ENCODE measurements around the gene SYT11.
"Not testable (repeated sequence)": the region's sequence is repeated elsewhere in the genome, so short reads cannot be mapped to it uniquely, and the experiment has no call there.

Gene SYT11, protein sequence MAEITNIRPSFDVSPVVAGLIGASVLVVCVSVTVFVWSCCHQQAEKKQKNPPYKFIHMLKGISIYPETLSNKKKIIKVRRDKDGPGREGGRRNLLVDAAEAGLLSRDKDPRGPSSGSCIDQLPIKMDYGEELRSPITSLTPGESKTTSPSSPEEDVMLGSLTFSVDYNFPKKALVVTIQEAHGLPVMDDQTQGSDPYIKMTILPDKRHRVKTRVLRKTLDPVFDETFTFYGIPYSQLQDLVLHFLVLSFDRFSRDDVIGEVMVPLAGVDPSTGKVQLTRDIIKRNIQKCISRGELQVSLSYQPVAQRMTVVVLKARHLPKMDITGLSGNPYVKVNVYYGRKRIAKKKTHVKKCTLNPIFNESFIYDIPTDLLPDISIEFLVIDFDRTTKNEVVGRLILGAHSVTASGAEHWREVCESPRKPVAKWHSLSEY

DNA sequence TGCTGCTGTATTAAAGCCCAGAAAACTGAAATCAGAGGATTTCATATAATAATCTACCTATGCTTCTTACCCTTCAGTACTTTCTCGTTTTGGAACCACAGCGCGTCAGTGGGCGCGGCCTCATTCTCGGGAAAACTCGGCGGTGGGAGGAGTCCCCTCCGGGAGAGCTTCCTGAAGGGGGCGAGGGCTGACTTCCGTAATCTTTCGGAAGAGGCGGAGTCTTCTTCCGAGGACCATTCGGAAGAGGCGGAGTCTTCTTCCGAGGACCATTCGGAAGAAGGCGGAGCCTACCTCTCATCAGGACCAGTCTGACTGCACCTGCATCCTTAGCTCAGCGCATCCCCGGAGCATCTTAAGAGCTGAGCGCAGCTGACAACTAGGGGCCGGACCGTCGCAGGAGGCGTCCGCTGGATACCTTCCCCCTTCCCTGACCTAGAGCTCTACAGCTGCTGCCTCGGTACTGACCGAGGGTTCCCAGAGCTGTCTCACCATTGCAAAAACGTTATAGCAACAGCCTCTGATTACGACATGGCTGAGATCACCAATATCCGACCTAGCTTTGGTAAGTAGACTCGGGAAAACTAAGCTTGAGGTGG is at the start of gene SYT11:
Gene SYT11, plus strand, starts transcription at position 334 of the 596 bp plus-strand sequence. Its CDS starts 195 bp downstream, at position 529.
- FAIRE-seq = peak; percentile 17

DNA sequence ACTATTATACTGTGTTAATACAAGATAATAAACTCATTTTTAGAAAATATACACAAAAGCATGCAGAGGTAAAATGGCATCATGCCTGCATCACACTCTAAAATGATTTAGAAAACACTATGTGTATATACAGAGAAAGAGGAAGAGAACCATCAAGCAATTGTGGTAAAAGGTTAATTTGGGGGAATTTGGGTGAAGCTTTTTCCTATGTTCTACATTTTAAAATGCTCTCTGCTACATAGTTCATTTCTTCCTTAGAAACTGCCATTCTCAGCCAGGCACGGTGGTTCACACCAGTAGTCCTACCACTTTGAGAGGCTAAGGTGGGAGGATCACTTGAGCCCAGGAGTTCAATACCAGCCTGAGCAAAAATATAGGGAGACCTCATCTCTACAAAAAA is 46.5 kb upstream of the SYT11 start:
- FAIRE-seq = no peak

DNA sequence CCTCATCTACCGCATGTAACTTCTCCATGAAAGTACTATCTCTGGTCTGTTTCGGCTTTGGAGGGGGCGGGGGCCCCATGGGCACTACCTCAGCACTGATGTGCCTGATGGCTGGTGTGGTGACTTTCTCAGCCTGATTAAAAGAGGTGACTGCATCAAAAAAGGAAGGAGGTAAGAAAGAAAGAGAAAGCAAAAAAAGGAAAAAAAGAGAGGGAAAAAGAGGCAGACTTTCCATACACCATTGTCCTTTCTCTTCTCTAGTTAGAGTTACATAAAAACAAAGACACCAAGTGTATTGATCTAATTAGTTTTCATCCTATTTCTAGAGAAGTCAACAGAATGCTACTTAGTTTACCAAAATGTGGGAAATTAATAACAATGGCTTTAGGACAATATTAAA is 45.7 kb upstream of the SYT11 start:
- FAIRE-seq = no peak

DNA sequence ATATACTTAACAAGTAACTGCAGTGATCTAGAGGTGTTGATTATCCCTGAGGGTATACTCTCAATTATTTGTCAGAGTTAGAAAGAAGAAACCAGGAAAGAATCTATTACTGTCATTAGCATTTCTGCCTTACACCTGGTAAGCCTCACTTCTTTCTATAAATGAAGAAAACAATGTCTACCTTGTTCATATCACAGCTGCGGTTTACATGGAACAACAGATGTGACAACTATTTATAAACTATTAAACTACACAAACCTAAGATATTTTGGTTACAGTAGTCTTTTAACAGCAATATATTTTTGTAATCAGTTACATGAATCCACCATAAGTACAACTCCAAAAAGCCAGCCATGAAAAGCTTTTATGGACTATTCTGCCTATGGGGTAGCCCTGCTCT is 43.0 kb upstream of the SYT11 start:
- no peak for FAIRE-seq

DNA sequence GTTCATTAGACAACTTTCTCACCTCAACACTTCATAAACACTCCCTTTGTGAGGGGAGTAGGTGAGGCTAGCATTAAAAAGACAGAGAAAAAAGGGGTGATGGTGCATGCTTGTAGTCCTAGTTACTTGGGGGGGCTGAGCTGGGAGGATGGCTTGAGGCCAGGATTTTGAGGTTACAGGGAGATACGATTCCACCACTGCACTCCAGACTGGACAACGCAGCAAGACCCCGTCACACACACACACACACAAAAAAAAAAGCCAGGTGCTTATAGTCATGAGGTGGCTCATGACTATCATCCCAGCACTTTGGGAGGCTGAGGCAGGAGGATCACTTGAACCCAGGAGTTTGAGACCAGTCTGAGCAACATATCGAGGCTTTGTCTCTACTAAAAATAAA is 31.9 kb upstream of the SYT11 start:
- no peak for FAIRE-seq

DNA sequence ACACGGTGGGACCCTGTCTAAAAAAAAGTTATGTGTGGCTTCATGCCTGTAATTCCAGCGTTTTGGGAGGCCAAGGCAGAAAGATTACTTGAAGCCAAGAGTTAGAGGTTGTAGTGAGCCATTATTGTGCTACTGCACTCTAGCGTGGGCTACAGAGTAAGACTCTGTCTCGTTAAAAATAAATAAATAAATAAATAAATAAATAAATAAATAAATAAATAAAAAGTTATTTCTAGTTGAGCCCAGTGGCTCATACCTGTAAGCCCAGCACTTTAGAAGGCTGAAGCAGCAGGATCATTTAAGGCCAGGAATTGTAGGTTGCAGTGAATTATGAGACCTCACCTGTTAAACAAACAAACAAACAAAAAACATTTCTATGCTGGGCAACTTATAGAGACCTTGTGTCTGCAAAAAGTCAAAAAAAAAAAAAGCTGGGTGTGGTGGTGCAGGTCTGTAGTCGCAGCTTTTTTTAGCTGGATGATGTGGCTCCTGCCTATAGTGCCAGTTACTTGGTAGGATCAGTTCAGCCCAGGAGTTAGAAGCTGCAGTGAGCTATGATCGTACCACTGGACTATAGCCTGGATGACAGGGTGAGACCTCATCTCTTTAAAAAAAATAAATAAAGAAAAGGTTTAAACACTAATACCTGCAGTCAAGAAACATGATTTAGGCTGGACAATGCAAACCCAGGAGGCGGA is 27.9 kb upstream of the SYT11 start:
- no peak for FAIRE-seq

DNA sequence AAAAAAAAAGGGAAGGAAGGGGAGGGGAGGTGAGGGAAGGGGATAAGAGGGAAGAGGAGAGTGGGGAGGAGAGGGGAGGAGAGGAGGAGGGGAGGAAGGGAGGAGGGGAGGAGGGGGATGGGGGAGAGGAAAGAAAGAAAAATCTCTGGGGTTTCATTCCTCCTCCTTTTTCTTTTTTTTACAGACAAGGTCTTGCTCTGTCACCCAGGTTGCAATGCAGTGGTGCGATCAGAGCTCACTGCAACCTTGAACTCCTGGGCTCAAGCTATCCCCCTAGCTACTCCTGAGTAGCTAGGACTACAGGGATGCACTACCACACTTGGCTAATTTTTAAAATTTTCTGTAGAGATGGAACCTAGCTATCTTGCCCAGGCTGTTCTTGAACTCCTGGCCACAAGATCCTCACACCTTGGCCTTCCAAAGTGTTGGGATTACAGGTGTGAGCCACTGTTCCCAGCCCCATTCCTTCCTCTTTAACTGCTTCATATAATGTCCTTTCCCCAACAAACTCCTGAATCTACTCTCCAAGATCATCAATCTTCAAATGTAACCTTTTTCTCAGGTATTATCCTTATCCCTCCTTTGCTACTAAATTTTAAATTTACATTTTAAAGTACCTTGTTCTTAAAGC is 25.6 kb upstream of the SYT11 start:
- FAIRE-seq = no peak

DNA sequence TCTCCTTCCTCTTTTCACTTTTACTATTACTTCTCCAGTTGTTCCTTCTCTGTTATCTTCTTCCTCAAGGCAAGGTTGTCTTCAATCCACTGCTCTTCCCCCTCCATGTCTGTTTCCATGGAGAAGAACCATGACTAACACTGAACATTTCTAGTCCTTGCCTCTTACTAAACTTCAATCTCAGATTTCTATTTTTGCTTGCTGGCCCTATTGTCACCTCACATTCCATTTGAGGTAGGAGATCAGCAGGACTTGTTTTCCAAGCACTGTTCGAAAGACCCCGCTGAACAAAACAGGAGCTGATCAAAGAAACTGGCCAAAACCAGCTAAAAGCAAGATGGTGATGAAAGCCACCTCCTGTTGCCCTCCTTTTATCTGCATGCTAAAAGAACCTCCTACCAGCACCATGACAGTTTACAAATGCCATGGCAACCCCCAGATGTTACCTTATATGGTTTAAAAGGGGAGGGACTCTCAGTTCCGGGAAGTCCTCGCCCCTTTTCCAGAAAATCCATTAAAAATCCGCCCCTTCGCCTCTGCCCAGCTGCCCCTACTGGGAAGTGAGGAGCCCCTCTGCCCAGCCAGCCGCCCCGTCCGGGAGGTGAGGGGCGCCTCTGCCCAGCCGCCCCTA is 25.0 kb upstream of the SYT11 start:
- no peak for FAIRE-seq

DNA sequence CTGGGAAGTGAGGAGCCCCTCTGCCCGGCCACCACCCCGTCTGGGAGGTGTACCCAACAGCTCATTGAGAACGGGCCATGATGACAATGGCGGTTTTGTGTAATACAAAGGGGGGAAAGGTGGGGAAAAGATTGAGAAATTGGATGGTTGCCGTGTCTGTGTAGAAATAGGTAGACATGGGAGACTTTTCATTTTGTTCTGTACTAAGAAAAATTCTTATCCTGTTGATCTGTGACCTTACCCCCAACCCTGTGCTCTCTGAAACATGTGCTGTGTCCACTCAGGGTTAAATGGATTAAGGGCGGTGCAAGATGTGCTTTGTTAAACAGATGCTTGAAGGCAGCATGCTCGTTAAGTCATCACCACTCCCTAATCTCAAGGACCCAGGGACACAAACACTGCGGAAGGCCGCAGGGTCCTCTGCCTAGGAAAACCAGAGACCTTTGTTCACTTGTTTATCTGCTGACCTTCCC is 24.4 kb upstream of the SYT11 start:
- FAIRE-seq = not testable (repeated sequence)

DNA sequence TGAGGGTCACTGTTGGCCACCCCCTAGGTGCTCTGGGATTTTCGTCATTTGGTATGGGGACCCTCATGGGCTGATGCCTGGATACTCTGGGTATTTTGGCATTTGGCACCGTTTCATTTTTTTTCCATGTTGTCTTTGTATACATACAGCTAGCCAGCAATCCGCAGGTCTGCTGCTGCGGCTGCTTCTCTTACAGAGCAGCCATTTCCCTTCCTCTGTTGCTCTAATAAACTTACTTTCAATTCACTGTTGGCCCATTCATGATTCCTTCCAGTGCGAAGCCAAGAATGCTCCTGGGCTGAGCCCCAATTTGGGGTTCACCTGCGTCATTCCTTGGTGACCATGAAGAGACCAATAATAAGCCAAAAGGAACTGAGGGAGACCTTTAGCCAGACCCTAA is 23.8 kb upstream of the SYT11 start:
- FAIRE-seq = no peak

DNA sequence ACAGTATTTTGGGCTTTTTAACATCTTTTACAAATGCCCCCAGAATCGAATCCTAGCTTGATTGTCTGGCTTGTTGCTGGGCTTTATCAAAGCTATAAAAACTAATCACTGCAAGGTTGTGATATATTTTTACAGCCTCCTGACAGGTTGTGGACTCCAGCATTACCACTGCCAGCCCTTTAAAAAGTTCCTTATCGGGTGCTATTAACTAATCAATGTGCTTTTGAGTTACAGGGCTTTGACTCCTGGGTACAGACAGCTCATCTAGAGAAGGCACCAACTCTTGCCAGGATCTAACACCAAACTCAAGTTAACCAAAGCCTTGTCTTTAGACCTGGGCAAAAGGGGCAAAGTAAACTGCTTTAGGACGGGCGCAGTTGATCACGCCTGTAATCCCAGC is 19.0 kb upstream of the SYT11 start:
- FAIRE-seq = no peak

DNA sequence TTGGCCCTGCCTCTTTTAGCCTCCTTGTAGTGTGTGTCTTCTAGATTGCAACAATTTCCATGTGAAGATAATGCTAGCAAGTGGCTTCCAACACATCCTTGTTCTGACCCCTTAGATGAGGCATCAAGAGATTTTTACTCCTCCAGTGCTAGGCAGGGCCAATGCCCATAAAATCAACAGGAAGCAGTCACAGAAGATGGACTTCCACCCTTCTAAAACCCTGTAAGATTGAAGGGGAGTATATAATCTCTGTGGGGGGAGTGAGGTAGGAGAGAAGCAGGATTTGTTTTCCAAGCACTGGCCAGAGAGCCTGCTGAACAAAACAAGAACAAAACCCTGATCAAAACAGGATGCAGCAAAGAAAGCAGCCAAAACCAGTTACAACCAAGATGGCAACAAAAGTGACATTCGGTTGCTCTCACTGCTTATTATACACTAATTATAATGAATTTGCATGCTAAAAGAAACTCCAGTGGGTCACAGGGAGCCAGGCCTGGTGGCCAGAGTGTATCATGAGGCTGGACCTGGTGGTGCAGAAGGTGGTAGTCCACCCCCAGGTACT is 14.4 kb upstream of the SYT11 start:
- FAIRE-seq = no peak

DNA sequence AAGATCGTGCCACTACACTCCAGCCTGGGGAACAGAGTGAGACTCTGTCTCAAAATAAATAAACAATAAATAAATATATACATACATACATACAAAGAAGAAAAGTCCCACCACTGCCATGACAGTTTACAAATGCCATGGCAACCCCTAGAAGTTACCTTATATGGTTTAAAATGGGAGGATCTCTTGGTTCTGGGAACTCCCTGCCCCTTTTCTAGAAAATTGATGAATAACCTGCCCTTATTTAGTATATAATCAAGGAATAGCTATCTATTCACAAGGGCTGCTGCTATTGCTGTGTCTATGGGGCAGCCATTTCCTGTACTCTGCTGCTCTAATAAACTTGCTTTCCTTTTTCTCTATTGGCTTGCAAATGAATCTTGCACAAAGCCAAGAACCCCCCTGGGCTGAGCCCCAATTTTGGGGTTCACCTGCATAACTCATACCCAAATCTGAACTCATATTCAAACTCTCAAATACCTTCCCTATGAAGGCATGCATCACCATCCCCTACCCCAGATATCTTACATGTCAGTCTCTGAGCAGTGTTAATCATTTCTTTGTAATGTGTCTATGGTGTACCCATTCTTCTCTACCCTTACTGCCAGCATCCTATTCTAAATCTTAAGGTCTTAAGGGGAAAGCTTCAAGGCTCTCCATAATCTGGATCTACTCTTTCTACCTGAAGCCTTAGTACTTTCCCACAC is 11.4 kb upstream of the SYT11 start:
- no peak for FAIRE-seq

DNA sequence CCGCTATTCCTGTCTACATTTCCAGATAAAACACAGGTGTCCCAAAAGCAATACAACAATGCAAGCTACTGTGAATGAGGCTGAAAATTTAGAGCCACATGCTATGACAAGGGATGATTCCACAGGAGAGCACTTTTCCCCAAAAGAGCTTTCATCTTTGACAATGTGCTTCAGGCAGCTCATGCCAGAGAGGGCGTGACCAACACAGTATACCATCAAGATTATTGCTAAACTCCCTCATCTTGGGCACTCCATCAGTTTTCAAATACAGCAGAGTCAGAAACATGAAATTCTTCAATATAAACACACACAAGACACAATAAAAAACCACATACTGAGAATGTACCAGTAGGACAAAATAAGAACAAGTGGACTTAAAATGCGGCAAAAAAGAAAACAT is 9.0 kb upstream of the SYT11 start:
- no peak for FAIRE-seq

DNA sequence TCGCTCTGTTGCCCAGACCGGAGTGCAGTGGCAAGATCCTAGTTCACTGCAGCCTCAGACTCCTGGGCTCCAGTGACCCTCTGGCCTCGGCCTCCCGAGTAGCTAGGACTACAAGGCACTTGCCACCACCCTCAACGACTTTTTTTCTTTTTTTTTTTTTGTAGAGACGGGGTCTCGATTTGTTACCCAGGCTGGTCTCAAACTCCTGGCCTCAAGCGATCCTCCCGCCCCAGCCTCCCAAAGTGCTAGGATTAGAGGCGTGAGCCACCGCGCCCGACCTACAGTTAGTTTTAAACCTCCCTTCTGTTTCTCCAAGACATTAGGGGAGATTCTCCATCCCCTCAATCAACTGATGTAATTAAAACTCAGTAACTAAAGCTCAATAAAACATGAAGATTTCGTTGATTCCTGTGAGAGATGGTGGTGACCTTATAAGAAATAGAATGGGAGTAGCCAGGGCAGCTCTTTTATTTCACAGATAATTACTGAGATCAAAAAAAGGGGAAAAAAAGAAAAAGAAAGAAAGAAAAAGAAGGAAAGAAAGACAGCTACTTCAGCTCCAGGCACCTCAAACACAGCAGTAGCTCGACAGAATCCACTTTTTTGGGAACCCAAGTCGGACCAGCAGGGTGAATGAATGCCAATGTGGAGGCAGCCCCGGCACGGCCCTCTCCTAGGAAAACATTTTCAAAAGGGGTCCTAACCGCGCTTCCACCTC is 3.0 kb upstream of the SYT11 start:
- no peak for FAIRE-seq

DNA sequence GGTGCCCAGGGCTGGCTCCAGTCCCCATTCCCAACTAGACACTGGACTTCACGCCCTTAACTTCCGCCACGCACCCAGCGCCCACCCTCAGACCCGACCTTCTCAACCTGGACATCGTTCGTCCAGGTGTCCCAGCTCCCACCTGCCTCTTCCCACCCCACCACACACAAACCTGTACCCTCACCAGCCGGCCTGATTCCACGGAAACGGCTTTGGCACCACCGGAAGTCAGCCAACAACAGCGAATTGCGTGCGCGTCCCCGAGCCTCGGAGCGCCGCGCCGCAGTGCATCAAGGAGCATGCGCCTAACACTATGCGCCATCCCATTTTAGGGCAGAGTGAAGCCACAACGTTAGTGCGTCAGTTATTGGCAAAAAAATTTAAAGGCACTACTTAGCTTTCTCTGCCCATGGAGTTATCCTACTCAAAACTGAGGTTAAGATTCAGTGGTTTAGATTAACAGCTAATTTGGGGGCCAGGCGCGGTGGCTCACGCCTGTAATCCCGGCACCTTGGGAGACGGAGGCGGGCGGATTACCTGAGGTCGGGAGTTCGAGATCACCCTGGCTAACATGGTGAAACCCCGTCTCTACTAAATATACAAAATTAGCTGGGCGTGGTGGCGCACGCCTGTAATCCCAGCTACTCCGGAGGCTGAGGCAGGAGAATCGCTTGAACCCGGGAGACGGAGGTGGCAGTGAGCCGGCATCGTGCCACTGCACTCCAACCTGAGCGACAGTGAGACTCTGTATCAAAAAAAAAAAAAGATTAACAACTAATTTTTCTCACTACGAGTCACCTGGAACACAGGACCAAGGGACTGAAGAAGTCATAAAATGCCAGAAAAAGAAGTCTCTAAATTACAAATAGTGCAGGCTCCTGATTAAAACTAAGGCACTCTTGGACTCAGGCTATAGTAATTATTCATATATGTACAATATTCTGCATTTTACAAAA is 2.1 kb upstream of the SYT11 start, which contains the start of gene GON4L:
Gene GON4L, minus strand, starts transcription at position 240 of the 956 bp plus-strand sequence. CDS start 3,434 bp downstream, outside the sequence.
- FAIRE-seq = peak; percentile 13

DNA sequence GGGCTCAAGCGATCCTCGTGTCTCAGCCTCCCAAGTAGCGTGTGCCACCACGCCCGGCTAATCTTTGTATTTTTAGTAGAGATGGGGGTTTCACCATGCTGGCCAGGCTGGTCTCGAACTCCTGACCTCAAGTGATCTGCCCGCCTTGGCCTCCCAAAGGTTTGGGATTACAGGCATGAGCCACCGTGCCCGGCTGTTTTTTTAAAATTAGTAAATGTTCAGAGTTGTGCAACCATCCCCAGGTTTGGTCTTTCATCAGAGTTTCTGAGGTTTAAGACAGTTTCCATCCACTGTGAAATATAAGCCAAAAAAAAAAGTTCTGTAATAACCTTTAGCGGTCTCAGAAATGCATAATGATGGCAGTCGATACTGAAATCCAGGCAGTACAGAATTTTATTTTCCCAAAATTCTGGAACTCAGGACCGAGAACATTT is 550 bp upstream of the SYT11 start:
- FAIRE-seq = no peak

DNA sequence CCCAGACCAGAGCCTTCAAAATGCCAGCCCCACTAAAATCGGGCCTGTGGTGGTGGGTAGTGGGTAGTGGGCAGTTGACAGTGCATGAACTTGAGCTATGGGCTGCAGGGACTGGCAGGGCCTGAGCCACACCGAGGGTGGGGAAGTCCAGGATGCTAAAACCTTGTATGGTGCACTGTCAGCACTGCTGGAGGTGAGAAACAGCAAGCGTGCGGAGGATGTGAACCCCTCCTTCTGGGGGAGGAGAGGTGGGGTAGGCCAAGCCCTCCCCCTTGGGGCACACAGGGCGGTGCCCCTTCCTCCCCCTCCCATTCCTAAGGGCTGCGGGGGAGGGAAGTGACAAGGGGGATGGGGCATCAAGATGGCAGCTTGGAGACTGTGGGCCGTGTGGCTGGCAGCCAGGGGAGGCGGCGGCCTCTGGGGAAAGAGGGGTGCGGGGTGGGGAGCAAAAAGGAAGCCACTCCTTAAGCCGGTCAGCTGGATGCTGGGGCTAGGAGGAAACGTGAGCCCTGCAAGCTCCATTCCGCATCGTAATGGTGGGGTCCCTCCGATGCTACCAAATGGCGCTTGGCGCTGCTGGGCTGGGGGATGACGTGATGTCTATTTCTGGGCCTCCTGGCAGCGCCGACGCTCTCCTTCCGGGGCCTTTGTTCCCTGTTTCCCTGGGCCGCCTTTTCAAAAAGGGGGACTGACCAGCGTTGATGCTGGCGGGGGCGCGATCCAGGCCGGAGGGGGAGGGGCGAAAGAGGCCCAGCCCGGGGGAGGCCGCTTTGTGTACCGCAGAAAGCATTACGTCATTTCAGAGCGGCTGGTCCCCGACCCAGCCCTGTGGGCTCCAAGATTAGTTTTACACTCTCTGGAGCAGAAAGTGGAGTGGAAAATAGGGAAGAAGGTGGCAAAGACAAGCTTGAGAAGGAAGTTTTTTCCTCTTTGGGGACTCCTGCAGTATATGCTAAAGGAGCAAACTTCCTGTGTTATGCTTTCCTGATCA is 809 bp downstream of the SYT11 start:
- FAIRE-seq = no peak

All from islet of Langerhans (tissue), 1 donor.